Gastrocnemius medialis (tissue), 4 donors: ENCODE results near the gene AWAT1. TPM values are rescaled to one million over a fixed set of nuclear protein-coding genes. Genes with fewer than 3 reads are reported as not detected.
"Not testable (repeated sequence)": the region's sequence is repeated elsewhere in the genome, so short reads cannot be mapped to it uniquely, and the experiment has no call there.

Experiments used
- ATAC-seq, 2 donors: fragments of 150-250 bp; one replicate each; pipeline ENCODE4 v1.9.1; 2016
- DNase-seq, 2 donors: peaks; one replicate each; pipeline ENCODE4 v3.0.0-alpha.2; 2019
- H3K27ac ChIP-seq, 4 donors: fragments of 200-600 bp; sonication (generic); 1 replicate in 1 of 4; 2 replicates in 3 of 4; pipeline ENCODE4 v1.5.1; 2016 to 2018; ENCODE audit warnings: mild to moderate bottlenecking in 2 of 4, moderate library complexity in 1 of 4
- H3K27me3 ChIP-seq, 3 donors: fragments of 200-600 bp; sonication (generic) in 2 of 3; 1 replicate in 1 of 3; 2 replicates in 2 of 3; pipeline versions ENCODE4 v1.5.1 to v1.6.0; 2016 to 2019; ENCODE audit warnings: mild to moderate bottlenecking in 1 of 3, moderate library complexity in 1 of 3
- H3K36me3 ChIP-seq, 2 donors: fragments of 200-600 bp; sonication (generic) in 1 of 2; one replicate each; pipeline ENCODE4 v1.5.1; 2017 to 2018
- H3K4me1 ChIP-seq, 2 donors: fragments of 200-600 bp; sonication (generic) in 1 of 2; one replicate each; pipeline ENCODE4 v1.5.1; 2016 to 2017; ENCODE audit warnings: mild to moderate bottlenecking in 2 of 2
- H3K4me3 ChIP-seq, 4 donors: fragments of 200-600 bp; sonication (generic) in 3 of 4; 1 replicate in 1 of 4; 2 replicates in 3 of 4; pipeline ENCODE4 v1.5.1; 2016 to 2019; ENCODE audit warnings: mild to moderate bottlenecking in 2 of 4
- H3K9me3 ChIP-seq, 3 donors: fragments of 200-600 bp; sonication (generic) in 2 of 3; 1 replicate in 1 of 3; 2 replicates in 2 of 3; pipeline ENCODE4 v1.5.1; 2016 to 2019
- CTCF ChIP-seq, 5 experiments: fragments of 450-650 bp in 3 of 5; fragments of 200-600 bp in 2 of 5; sonication (generic) in 2 of 5; IDR thresholded peaks in 4 of 5; conservative IDR thresholded peaks in 1 of 5; 1 replicate in 4 of 5; 2 replicates in 1 of 5; pipeline ENCODE4 v1.5.1; 2016 to 2019; ENCODE audit warnings: antibody characterized with exemption in 5 of 5, mild to moderate bottlenecking in 3 of 5, moderate library complexity in 3 of 5
- POLR2A ChIP-seq, 2 donors: fragments of 450-650 bp; IDR thresholded peaks; one replicate each; pipeline ENCODE4 v1.6.1; 2017; ENCODE audit warnings: antibody characterized with exemption in 2 of 2, mild to moderate bottlenecking in 2 of 2, moderate library complexity in 2 of 2
- in situ Hi-C, 4 donors: fragments of 200-750 bp; cut with MboI; loops; one replicate each; pipeline versions ENCODE4 v1.15.0 to v1.8.0; 2017; ENCODE audit warnings: low sequenced_read_pairs in 4 of 4
- intact Hi-C: fragments of 100-400 bp; cut with DNase I; formaldehyde crosslinking; loops from one replicate; pipeline ENCODE4 v1.15.1; 2023; ENCODE audit warnings: low total_unique reads
- total RNA-seq, 4 donors: library from RNA; depleted of rRNA; stranded (reverse); fragments of >200 nt; gene quantifications; one replicate each; pipeline versions ENCODE4 v1.1.0 to v1.2.3, GENCODE V29; 2016

The AWAT1 gene
- total RNA-seq, 4 donors from 2014 or later = not detected

GRCh38 chrX:70231666-70232065, 2.8 kb upstream of the AWAT1 start:
- ATAC-seq (no peak), DNase-seq (no peak)
- intact Hi-C loops (no loop called here), in situ Hi-C loops (no loop called here)
- no peaks in the 10 kb centered on the region for H3K36me3 ChIP-seq
- H3K9me3 ChIP-seq = no peaks in the 10 kb centered on the region
- H3K27me3 ChIP-seq = peaks cover 0 to 3% (median 0%) of the 10 kb centered on the region in 3 donors
- H3K27ac ChIP-seq = no peak overlapping the region
- TF ChIP-seq CTCF (IDR thresholded peaks at IDR 0.05 in 4 of 5, conservative IDR thresholded peaks at IDR 0.05 in 1 of 5) = no peak
- TF ChIP-seq POLR2A (IDR thresholded peaks at IDR 0.05) = no peak
- no peak overlapping the region for H3K4me3 ChIP-seq
- no peaks in the 10 kb centered on the region for H3K4me1 ChIP-seq

GRCh38 chrX:70240751-70241150, 6.3 kb downstream of the AWAT1 start:
- no peak for ATAC-seq

GRCh38 chrX:70241501-70241900, 7.0 kb downstream of the AWAT1 start:
- Histone ChIP-seq H3K27me3 (no peaks in the 10 kb centered on the region), H3K4me1 (no peaks in the 10 kb centered on the region), H3K9me3 (no peaks in the 10 kb centered on the region), H3K4me3 (no peak overlapping the region), H3K36me3 (no peaks in the 10 kb centered on the region), H3K27ac (no peak overlapping the region)
- in situ Hi-C loops (no loop called here), intact Hi-C loops (no loop called here)
- no peak for DNase-seq
- TF ChIP-seq CTCF (IDR thresholded peaks at IDR 0.05 in 4 of 5, conservative IDR thresholded peaks at IDR 0.05 in 1 of 5) (no peak), POLR2A (IDR thresholded peaks at IDR 0.05) (no peak)
- ATAC-seq = no peak

More at GRCh38 chrX:70240751-70241150, 6.3 kb downstream of the AWAT1 start:
- Histone ChIP-seq H3K4me3 (no peak overlapping the region), H3K27ac (no peak overlapping the region), H3K27me3 (no peaks in the 10 kb centered on the region), H3K4me1 (no peaks in the 10 kb centered on the region), H3K9me3 (no peaks in the 10 kb centered on the region), H3K36me3 (no peaks in the 10 kb centered on the region)
- in situ Hi-C loops = no loop called here
- no peak for DNase-seq
- TF ChIP-seq CTCF (IDR thresholded peaks at IDR 0.05 in 4 of 5, conservative IDR thresholded peaks at IDR 0.05 in 1 of 5) (no peak), POLR2A (IDR thresholded peaks at IDR 0.05) (no peak)
- intact Hi-C loops = no loop called here

- H3K4me1 ChIP-seq, intact Hi-C loops, H3K27ac ChIP-seq, in situ Hi-C loops, H3K9me3 ChIP-seq, ATAC-seq, DNase-seq, H3K4me3 ChIP-seq, H3K36me3 ChIP-seq, H3K27me3 ChIP-seq: not testable (repeated sequence)
Measured at GRCh38 chrX:70243601-70244000, 9.1 kb downstream of the AWAT1 start.

DNA sequence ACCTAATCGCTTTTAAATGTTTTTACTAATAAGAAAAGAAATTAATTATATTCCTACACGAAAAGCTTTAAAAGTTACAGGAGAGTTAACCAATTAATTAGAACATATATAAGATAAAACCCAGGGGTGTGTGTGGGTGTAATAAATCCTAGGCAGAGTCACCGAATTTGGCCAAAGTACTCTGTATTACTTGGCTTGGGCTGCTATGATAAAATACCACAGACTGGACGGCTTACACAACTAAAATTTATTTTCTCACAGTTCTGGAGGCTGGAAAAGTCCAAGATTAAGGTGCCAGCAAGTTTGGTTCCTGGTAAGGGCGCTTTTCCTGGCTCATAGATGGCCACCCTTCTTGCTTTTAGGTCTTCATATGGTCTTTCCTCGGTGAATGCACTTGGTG, 10.4 kb downstream of the AWAT1 start:
- DNase-seq (no peak), ATAC-seq (no peak)
- H3K27me3 ChIP-seq = no peaks in the 10 kb centered on the region
- TF ChIP-seq CTCF (IDR thresholded peaks at IDR 0.05 in 4 of 5, conservative IDR thresholded peaks at IDR 0.05 in 1 of 5) = no peak
- TF ChIP-seq POLR2A (IDR thresholded peaks at IDR 0.05) = no peak
- H3K36me3 ChIP-seq = no peaks in the 10 kb centered on the region
- no peaks in the 10 kb centered on the region for H3K4me1 ChIP-seq
- H3K27ac ChIP-seq = no peak overlapping the region
- in situ Hi-C loops (no loop called here), intact Hi-C loops (no loop called here)
- no peak overlapping the region for H3K4me3 ChIP-seq
- H3K9me3 ChIP-seq = no peaks in the 10 kb centered on the region
